ENCODE data around the gene NUCKS1.

- TF ChIP-seq SP1 (IDR thresholded peaks at IDR 0.05): no peak
- no peak for TF ChIP-seq NFRKB (IDR thresholded peaks at IDR 0.05)
- no peak for TF ChIP-seq ARNT (IDR thresholded peaks at IDR 0.05)
- TF ChIP-seq FOXK2 (IDR thresholded peaks at IDR 0.05): no peak
- TF ChIP-seq BHLHE40 (IDR thresholded peaks at IDR 0.05; ENCODE audit: borderline replicate concordance): no peak
- TF ChIP-seq FOXM1 (IDR thresholded peaks at IDR 0.05; ENCODE audit: borderline replicate concordance): no peak
- TF ChIP-seq SUZ12 (IDR thresholded peaks at IDR 0.05): no peak
- no peak for TF ChIP-seq ELF4 (IDR thresholded peaks at IDR 0.05)
- TF ChIP-seq TARDBP (IDR thresholded peaks at IDR 0.05): no peak
- TF ChIP-seq ZNF384 (IDR thresholded peaks at IDR 0.05): no peak
Observed at GRCh38 chr1:205772607-205773032, 22.6 kb upstream of the NUCKS1 start.

Measured in HEK293T (cell line).